PC-3 (cell line): ENCODE results near the gene GHRL.

Source experiments
- EZH2 ChIP-seq: fragments of 300-600 bp; sonication (generic); IDR thresholded peaks from one replicate; pipeline ENCODE4 v1.6.1; 2017; ENCODE audit warnings: antibody characterized with exemption, mild to moderate bottlenecking, low read length; ENCODE audit not compliant: unreplicated experiment
- EZH2phosphoT487 ChIP-seq: fragments of 300-600 bp; sonication (generic); IDR thresholded peaks from 2 replicates; pipeline ENCODE4 v1.6.1; 2018; ENCODE audit warnings: mild to moderate bottlenecking, antibody characterized with exemption, low read length, borderline replicate concordance
- TF ChIP-seq, protein P1 (sequence below): fragments of 300-600 bp; sonication (generic); conservative IDR thresholded peaks from 2 replicates; pipeline ENCODE4 v1.5.1; 2017; ENCODE audit warnings: antibody characterized with exemption, low read depth, mild to moderate bottlenecking, low read length

DNA sequence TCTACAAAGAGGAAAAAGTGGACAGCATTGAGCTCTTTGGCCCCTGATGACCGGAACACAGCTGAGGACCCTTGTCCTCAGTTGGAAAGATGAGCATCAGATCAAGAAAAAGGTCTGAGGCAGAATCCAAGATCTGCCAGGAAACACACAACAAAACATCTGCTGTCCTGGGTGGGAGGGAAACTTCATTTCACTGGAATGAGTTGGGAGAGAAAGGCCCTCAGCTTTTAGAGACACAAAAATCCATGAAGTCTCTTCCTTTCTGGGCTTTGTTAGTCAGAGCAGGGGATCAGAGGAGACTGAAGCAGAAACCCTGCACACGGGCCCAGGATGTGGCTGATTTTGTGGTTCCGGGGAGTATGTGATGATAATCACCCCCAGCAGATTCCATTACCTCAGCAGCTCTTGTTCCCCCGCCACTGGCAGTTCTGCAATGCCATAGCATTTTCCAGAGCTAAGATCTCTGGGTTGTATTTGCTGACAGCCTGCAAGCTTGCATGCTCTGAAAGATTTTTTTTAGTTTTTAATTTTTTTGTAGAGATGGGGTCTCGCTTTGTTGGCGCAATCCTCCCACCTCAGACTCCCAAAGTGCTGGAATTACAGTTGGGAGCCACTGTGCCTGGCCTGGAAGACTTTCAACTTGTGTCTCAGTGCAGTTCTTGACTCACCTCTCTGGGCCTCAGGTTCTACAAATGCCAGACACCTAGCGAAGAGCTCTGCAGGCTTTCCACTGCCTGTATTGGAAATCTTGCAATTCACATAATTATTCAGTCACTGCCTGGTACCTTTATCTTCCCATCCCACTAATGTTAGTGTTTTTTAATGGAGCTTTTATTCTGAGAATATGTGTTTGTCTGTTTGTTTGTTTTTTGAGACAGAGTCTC, 50.3 kb downstream of the GHRL start:
- TF ChIP-seq, protein P1, sequence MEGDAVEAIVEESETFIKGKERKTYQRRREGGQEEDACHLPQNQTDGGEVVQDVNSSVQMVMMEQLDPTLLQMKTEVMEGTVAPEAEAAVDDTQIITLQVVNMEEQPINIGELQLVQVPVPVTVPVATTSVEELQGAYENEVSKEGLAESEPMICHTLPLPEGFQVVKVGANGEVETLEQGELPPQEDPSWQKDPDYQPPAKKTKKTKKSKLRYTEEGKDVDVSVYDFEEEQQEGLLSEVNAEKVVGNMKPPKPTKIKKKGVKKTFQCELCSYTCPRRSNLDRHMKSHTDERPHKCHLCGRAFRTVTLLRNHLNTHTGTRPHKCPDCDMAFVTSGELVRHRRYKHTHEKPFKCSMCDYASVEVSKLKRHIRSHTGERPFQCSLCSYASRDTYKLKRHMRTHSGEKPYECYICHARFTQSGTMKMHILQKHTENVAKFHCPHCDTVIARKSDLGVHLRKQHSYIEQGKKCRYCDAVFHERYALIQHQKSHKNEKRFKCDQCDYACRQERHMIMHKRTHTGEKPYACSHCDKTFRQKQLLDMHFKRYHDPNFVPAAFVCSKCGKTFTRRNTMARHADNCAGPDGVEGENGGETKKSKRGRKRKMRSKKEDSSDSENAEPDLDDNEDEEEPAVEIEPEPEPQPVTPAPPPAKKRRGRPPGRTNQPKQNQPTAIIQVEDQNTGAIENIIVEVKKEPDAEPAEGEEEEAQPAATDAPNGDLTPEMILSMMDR: no peak
- TF ChIP-seq EZH2 (no peak), EZH2phosphoT487 (no peak)
